GM21360 (cell line): ENCODE data around the gene LSP1.

ENCODE experiments used
- ATAC-seq: cut with Tn5 transposase; IDR thresholded peaks from one replicate; pipeline ENCODE4 v1.9.1; 2021; ENCODE audit warnings: mild to moderate bottlenecking, moderate library complexity; ENCODE audit not compliant: unreplicated experiment

Gene LSP1

DNA sequence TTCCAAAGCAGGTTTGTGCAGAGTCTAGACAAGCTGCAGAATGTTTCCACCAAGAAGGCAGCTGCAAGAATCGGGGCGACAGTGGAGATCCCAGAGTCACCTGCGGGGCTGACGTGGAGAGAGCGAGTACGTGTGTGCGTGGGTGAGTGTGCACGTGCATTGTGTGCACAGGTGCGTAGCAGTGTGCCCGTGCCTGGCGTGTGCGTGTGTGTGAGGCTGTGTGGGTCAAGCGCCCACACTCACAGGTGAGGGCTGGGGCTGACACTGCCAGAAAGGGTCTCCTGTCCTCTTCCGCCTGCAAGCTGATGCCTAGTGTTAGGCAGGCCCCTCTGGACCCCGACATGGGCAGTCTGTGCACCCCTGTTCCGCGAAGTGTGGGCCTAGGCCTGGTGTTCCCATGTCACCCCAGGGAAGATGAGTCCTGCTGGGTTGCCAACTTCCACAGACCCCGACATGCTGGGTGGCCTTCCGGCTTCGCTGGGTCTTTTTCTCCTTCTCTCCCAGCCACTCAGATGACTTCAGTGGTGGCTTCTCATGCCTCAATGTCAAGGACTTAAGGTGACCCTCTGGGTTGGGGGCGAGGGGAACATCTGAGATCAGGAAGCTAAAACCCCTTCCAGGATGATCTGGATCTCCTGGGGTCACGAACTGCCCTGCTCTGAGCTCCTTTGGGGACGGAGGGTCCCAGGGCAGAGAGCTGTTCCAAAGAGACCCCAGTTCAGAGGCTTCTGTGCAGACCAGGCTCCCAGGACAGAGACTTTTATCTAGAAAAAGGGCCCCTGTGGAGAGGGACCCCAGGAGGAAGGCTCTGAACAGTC is 28.5 kb upstream of the LSP1 start:
- no peak for ATAC-seq

DNA sequence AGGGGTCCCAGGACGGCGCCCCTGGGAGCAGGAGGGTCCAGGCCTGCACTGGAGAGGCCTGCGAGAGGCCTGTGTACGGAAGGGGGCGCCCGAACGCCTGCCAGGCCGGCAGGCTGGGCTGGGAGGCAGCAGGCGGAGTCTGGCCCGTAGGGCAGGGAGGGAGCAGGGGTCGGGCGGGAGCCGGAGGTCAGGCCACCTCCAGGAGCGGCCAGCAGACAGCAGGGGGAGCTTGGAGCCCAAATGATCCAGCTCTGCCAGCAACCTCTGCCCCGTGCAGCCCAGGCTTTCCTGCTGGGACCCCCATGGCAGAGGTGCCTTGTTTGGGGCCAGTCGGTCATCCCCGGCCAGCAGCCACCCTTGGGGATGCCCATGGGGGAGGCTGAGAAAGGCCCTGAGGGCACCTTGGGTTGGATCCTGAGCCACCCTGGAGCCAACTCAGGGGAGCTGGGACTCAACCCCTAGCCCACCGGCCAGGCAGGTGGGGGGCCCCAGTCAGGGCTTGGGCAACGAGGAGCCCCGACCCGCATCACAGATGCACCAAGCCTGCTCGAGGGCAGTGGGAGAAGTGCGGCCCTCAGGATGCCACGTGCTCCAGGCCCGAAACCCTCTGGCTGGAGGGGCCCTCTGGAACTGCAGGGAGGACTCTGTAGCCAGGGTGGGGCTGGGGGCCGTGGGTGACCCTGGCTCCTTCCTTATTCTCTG is 27.7 kb upstream of the LSP1 start:
- no peak for ATAC-seq

DNA sequence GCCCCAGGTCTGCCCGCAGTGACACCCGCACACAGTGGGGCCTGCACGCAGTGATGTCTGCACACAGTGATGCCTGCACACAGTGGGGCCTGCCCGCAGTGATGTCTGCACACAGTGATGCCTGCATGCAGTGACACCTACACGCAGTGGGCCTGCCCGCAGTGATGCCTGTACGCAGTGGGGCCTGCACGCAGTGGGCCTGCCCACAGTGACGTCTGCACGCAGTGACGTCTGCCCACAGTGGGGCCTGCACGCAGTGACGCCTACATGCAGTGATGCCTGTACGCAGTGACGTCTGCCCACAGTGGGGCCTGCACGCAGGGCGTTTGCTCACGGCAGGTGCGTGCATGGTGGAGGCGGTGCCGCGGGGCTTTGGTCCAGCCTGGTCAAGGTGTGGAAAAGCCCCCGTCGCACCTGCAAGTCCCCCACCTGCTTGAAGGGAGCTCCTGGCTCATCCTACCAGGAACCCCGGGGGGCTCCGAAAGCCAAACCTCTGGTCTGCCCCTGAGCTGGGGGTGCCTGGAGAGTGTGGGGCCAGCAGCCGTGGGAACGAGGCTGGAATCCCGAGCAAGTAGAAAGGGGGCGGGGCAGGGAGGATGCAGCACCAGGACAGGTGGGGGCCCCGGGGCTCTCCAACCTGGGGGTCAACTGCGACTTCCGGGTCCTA is 27.0 kb upstream of the LSP1 start:
- no peak for ATAC-seq

DNA sequence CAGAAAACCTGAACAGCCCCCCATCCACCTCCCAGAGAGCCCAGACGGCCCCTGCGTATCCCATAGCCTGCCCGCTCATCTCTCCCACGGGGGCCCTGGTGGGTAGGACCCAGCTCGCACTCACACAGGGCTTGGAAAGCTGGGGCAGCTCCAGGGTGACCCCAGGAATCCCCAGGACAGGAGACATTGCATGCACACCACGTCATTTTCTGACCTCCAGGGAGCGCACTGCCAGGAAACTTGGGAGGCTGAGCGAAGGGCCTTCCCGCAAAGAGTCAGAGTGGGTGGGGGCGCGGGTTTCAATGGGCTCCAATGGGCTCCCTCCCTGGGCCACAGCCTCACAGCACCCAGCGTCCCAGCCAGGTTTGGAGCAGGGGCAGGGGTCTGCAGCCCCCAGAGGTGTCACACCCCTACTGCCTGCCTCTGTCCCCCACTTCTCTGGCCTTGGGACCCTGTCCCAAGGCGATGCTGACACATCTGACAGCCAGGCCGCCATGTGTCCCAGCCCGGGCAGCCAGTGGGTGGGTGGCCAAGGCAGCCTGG is 26.3 kb upstream of the LSP1 start:
- ATAC-seq: no peak

DNA sequence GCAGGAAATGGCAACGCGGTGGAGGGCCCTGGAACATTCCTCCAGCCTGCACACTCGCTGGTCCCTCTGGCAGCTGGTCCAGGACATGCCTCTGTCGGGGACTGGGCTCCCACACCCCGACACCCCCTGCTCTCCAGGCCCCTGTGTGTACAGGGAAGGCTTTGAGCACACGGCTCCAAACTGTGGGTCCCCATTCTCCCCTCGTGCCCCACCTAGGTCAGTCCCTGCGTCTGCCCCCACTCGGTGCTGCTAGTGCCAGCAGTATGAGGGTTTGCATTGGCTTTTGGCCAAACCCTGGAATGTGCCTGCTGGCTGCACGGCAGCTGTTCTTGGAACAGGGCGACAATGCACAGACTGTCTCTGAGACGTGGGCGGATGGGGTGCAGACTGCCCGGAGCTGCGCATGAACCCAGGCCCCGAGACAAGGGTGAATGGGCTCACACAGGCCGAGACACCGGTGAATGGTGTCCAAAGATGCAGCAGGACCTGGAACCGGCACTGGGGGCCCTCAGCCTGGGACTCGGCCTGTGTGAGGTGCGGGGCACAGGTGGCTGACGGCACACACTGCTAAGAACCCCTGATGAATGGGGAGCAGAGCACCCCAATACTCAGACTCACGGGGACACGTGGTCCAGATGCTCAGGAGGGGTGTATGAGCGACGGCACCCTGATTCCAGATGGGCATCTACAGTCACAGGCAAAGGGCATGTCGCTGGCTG is 25.6 kb upstream of the LSP1 start:
- ATAC-seq: no peak

DNA sequence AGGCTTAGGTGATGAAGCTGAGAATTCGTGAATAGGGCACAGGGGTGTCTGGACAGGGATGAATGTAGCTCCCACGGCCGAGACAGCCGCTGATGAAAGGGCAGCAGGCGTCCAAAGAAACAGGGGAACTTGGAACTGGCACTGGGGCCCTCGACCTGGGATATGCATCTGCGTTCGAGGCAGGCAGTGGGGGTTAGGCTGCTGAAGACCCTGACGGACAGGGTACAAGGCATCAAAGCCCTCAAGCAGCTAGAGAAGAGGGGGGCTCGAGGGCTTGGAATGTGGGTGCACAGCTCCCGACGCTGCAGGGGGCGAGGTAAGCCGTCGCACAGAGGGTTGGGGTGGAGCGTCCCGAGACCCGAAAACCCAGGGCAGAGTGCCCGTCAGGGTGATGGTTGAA is 25.0 kb upstream of the LSP1 start:
- no peak for ATAC-seq

DNA sequence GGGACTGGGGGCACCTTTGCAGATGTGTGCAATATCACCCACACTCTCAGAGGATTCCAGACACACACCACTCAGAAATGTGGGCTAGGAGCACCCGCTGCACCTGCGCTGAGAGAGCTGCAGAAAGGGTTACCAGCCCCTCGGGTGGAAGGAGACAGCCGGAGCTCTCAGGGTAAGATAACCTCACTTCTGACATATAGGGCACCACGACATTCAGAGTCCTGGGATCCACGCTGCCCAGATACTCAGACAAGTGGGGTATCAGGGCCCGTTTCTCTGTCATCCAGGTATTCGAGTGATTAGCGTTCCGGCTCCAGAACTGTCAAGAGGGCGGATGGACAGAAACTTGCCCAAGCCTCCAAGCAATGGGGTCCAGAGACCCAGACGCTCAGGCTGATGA is 24.3 kb upstream of the LSP1 start:
- ATAC-seq: no peak

DNA sequence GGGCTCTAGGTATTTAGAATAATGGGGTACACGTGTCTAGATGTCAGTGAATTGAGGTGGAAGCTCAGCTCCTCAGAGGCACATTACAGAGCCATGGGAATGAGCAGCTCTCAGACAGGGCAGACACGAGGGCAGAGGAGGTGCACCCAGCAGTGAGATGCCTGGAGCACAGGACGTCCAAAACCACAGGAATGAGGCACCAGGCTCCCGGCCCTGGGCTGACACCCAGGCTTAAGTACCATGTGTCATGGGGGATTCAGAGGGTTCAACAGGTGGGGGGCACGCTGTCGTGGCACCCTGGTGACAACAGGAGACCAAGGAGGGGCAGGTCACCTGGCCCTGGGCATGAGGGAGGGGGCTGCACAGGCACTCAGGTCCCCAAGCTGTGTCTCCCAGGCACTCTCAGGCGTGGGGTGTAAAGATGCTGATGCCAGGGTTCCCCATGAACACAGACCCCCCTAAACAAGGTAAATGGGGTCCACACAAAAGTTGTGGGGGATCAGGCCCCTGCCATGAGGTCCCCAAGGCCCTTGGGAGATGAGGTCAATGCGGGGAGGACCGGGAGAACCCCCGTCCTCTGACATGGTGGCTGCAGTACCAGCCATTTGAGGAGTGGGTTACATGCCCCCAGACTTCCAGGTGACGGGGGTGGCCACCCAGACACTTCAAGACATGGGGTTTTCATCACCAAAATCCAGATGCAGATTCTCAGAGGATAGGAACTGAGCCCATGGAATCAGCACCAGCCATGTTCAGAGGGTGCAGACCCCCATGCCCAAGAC is 23.7 kb upstream of the LSP1 start:
- ATAC-seq: no peak

DNA sequence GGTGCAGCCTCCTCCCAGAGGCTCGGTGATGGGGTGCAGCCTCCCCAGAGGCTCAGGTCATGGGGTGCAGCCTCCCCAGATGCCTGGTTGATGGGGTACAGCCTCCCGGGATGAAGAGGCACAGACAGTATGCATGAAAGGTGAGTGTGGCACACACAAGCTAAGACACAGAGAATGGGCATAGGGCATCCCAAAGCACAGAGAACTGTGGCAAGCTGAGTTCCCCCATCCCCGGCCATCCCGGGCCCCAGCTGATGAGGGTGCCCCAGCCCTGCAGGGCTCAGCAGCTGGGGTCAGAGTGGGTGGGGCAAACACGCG is 22.9 kb upstream of the LSP1 start:
- ATAC-seq: no peak

DNA sequence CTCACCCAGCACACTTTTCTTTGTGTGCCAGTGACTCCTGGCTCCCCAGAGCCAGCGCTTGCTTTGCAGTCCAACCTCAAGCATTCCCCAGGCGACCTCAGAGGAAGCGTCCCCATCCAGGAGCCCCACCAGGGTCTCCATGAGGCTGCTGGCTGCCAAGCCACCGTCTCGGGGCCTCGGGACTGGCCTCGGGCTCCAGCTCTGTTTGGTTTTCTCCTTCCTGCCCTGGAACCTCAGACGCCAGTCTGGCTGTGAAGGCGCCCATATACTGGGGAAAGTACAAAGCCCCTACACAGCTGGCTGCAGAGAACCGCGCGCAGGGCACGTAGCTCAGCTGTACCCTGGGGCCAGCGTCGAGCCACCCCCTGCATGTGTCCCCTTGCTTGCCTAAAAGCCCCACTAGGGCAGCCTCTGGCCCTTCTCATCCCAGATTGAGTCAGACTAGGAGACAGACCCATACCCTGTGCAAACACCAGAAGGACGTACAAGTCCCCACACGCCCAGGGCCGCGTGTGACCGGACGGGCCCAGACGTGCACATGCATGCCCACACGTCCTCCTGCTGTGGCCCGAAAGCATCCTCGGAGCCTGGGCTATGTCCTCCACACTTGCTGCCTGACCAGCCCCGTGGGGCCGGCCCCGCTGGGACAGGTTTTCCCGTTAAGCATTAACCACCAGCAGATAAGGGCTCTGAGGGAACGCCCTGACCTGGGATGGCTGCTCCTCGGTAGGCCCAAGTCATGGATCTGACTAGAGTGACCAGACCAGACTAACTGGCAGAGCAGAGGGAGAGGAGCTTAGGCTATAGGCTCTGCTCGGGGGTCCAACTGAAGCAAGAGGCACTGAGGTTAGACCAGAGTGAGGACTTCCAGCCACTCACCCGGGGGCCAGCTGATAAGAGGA is 22.3 kb upstream of the LSP1 start:
- no peak for ATAC-seq

DNA sequence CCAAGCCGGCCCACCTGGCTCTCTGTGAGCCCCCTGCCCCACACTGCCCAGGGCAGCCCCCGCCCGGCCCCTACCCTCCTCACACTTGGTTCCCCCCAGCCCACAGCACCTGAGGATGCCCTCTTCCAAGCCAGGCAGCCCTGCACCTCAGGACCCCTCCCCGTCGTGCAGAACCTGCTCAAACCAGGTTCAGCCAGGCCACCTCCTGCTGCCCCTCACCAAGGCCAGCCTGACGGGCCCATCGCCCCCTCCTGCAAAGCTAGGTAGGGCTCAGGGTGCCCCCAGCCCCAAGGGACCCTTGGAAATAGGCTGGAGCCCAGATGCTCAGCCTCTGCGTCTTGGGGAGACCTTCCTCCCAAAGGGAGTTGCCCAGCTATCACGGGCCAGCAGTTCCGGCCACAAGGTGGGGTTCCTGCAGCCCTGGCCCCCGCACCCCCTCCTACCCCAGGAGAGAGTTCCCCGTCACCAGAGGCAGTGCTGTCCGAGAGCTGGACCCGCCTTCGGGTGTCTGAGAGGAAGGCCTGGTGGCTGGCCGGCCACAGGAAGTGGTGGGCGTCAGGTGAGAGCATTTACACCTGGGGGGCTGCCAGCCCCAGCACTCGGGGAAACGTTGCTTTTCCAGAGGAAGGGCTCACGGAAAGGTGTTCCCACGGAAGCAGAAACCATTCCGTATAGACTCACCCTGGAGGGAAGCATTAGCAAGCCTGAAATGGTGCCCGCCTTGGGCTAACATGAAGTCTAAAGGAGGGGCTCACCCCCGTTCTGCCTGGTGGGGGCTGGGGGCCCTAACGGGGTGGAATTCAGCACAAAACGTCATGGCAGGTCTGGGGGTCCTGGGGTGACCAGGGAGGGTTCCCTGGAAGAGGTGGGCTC is 21.3 kb upstream of the LSP1 start:
- no peak for ATAC-seq

DNA sequence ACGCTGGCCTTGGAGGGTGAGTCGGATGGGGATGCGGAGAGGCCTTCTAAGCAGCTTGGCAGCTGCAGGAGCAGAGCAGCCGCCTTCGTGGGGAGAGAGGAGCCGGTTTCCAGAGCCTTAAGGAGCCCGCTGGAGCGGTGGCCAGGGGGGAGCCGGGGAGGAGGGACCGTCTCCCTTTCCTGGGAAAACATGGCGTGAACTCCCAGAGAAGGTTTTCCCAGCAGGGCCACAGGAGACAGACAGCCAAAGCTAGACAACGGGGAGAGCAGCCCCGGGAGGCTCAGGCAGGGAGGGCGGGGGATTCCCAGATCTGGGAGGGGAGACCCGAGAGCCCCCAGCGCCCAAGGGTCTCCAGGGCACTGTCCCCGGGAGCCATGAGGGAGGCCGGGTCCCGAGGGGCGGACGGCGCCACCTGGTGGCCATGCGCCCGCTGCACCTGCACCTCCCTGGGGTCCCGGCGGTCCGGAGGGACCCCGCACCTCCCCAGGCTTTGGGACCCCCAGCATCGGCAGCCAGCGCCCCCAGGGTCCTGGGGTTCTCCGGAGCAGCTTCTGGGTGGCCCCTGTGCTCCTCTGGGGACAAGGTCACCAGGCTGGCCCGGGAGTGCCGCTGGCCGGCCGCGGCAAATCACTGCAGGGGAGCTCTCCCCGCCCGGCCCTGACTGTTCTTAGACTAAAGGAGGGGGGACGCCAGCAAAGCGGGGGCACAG is 20.5 kb upstream of the LSP1 start:
- no peak for ATAC-seq

DNA sequence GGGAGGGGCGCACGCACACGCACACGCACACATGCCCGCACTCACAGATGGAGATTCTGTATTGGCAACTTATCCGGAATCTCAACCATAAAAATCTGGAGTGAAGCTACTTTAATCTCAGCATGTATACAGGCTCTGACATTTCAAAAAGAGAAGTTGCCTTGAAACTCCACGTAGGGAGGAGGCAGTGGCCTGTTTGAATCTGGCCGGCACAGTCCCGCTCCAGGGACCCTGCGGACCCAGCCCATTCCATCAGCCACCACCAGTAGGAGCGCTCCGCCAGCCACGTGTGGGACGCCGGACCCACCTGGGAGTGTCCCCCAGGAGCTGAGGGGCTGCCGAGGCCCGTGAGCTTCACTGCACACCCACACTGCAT is 20.0 kb upstream of the LSP1 start:
- ATAC-seq: no peak

DNA sequence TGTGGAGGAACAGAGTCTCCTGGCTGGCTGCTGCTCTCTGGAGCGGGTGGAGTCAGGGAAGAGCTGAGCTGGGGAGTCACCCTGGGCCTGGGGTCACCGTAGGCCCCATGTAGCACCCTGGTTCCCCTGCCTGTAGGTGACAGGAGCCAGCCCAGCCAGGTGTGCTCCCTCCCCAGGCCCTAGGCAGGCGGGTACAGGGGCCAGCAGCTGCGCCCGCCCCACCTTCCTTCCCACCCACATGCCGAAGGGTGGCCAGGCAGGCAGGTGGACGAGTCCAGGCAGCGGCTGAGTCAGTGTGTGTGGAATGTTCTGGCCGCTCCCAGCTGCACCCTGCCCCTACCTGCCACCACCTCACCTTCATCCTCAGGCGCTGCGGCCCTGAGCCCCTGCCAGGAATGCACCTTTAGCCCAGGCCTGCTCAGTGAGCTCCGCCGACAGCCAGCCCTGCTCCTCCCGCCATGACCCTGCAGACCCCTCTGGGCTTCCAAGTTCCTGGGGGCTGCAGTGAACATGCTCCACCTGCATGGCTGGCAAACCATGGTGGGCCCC is 18.7 kb upstream of the LSP1 start:
- ATAC-seq: no peak

DNA sequence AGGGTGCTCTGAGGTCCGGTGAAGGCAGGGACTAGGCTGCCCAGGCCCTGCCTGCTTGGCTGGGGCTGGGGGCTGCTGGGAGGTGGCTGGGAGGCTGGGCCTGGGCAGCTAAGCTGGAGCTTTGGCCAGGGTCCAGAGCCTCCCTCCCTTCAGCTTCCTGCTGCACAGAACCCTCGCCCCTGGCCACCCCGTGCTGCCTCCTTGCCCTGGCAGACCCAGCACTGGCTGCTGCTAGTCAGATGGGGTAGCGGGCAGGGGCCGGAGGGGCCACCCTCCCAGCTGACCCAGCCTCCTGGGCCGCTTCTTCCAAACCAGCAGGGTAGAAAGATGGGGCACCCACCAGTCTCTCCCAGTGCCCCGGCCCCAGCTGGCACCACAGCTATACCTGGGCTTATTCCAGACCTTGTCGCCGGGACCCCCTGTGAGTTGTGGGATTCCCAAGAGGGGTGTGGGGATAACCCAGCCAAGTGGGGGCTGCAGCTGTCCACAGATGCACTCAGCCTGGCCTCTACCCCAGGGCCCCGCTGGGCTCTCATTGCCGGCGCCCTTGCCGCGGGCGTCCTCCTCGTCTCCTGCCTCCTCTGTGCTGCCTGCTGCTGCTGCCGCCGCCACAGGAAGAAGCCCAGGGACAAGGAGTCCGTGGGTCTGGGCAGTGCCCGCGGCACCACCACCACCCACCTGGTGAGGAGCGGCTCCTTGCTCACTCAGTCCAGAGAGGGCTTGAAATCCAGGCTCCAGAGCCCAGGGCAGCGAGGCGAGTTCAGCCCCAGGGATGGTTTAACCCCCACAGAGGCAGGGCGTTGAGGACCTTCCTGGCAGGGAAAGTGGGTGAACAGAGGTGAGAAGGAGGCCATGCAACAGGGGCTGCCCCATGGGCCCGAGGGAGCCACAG is 17.9 kb upstream of the LSP1 start, which contains the start of gene SYT8:
Gene SYT8, plus strand, starts transcription at position 212 of the 892 bp plus-strand sequence. Its CDS starts 116 bp downstream, at position 328.
- ATAC-seq: no peak

DNA sequence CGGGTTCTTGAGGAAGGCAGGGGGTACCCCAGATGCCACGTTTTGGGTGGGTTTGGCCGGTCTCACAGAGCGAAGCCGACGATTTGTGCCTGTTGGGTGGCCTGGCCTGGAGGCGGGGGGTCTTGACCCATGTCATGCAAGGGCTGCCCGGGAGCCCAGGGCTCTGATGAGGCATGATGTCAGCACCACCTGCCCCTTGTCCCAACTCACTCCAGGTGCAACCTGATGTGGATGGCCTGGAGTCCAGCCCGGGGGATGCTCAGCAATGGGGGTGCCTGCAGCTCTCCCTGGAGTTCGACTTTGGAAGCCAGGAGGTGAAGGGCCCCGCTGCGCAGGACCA is 17.2 kb upstream of the LSP1 start:
- ATAC-seq: no peak
